Measurements from ENCODE around the gene CEBPZOS.

The CEBPZOS gene

DNA sequence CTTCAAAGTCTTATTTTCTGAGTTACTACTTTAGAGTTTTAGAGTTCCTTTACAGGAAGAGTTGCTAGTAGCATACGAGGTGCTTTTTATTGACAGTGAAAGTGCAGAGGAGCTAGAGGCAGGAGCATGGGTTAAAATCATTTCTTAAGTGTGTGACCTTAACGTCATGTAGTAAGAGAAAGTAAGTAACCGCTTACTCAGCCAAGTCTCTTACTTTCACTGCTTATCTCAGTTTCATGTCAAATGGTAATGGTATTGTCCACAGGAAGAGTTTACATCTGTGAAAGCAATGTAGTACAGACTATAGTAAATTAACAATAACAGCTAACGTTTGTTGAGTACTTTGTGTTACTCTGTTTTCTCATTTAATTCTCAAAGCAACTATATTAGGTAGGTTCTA, 47.7 kb downstream of the CEBPZOS start:
- no peaks in the 10 kb centered on the region for H3K27me3 Mint-ChIP-seq
- no peak overlapping the region for H3K27ac Mint-ChIP-seq
- H3K36me3 Mint-ChIP-seq (ENCODE audit: low read depth) = peaks cover 67% of the 10 kb centered on the region
- no peak overlapping the region for H3K4me3 Mint-ChIP-seq
- no peaks in the 10 kb centered on the region for H3K9me3 Mint-ChIP-seq
- H3K4me1 Mint-ChIP-seq (ENCODE audit: low read depth) = peaks cover 12% of the 10 kb centered on the region

DNA sequence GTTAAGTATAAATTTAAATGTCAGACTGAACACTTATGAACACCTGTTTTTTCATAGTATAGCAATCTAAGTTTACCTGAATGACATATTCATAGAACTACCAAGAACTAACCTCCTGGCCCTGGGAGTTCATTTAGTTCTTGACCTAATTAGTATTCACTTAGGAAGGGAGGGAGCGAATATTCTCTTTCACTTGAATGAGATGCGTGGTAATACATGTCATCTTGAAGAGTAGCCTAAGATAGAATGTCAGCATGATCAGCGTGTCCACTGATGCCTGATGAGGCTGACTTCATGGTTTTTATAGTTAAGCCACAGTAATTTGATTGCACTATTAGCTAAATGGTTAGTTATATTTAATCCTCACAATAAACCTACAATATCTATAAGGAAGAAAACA, 48.5 kb downstream of the CEBPZOS start:
- peaks cover 74% of the 10 kb centered on the region for H3K36me3 Mint-ChIP-seq (ENCODE audit: low read depth)
- H3K4me1 Mint-ChIP-seq (ENCODE audit: low read depth) = peaks cover 12% of the 10 kb centered on the region
- H3K27ac Mint-ChIP-seq = no peak overlapping the region
- H3K4me3 Mint-ChIP-seq = no peak overlapping the region
- H3K9me3 Mint-ChIP-seq = no peaks in the 10 kb centered on the region
- no peaks in the 10 kb centered on the region for H3K27me3 Mint-ChIP-seq

- peaks cover 73% of the 10 kb centered on the region for H3K36me3 Mint-ChIP-seq (ENCODE audit: low read depth)
Observed at GRCh38 chr2:37246205-37246604, 49.9 kb downstream of the CEBPZOS start.

DNA sequence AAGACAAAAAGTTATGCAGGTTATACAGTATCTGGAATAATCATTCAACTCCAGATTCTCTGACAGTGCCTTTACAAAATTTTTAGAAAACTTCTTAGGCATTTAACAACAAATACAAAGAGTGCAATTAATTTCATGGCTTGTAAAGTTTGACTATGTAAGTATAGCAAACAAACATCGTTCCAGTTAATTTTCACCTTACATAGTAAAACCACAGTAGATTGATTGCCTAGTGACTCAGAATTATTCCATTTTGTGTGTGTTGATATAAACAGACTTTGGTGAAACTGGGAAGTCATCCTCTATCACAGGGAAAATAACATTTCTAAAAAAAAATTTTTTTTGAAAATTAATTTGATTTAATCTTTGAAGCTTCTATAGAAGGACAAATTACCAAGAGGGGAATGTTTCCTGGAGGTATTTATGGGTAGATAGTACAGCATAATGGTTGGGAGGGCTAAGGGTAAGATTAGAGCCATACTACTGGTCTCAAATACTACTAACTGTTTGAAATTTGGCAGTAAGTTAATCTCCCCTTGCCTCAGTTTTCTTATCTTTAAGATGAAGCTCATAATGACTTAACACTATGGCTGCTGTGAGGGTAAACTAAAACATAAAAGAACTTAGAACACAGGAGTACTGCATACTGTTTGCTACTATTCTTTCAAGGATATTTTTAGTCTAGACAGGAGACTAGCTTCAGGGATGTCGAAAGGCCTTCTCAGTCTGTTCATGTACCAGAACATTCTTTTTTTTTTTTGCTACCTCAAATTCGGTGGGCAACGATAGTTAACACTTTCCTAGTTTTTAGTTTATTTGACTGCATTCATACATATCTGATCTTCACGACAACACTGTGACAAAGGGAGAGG, 54.8 kb downstream of the CEBPZOS start:
- Mint-ChIP-seq H3K4me3 (no peak overlapping the region), H3K4me1 (ENCODE audit: low read depth) (no peaks in the 10 kb centered on the region), H3K36me3 (ENCODE audit: low read depth) (peaks cover 68% of the 10 kb centered on the region), H3K9me3 (no peaks in the 10 kb centered on the region), H3K27me3 (no peaks in the 10 kb centered on the region), H3K27ac (no peak overlapping the region)

More at GRCh38 chr2:37246205-37246604, 49.9 kb downstream of the CEBPZOS start:
- no peaks in the 10 kb centered on the region for H3K9me3 Mint-ChIP-seq
- H3K4me1 Mint-ChIP-seq (ENCODE audit: low read depth) = peaks cover 12% of the 10 kb centered on the region
- H3K4me3 Mint-ChIP-seq = no peak overlapping the region
- H3K27ac Mint-ChIP-seq = no peak overlapping the region
- no peaks in the 10 kb centered on the region for H3K27me3 Mint-ChIP-seq
